Effector memory CD4-positive, alpha-beta T cell (primary cell): Measurements from ENCODE around the gene EVX2.

Source experiments
- DNase-seq, 3 donors: peaks; one replicate each; pipeline ENCODE4 v3.0.0-alpha.2; 2020
- H3K27ac ChIP-seq: 2 replicates; pipeline ENCODE4 v1.7.0; 2013; ENCODE audit warnings: mild to moderate bottlenecking, low read length, moderate library complexity; ENCODE audit not compliant: insufficient read depth, poor library complexity, severe bottlenecking
- H3K27me3 ChIP-seq: replicated peaks from 2 replicates; pipeline ENCODE4 v1.7.0; 2013; ENCODE audit warnings: mild to moderate bottlenecking, low read length; ENCODE audit not compliant: insufficient read depth, control insufficient read depth, poor library complexity, severe bottlenecking
- H3K36me3 ChIP-seq: 2 replicates; pipeline ENCODE4 v1.7.0; 2013; ENCODE audit warnings: mild to moderate bottlenecking, low read length, moderate library complexity; ENCODE audit not compliant: control insufficient read depth, insufficient read depth
- H3K4me1 ChIP-seq: 2 replicates; pipeline ENCODE4 v1.7.0; 2013; ENCODE audit warnings: low read length, mild to moderate bottlenecking; ENCODE audit not compliant: control insufficient read depth, insufficient read depth, poor library complexity, severe bottlenecking
- H3K4me3 ChIP-seq: 2 replicates; pipeline ENCODE4 v1.7.0; 2013; ENCODE audit warnings: low read length, low read depth, mild to moderate bottlenecking; ENCODE audit not compliant: insufficient read depth, poor library complexity, severe bottlenecking
- H3K9me3 ChIP-seq: 2 replicates; pipeline ENCODE4 v1.7.0; 2013; ENCODE audit warnings: mild to moderate bottlenecking, low read length, moderate library complexity; ENCODE audit not compliant: control insufficient read depth

The EVX2 gene

DNA sequence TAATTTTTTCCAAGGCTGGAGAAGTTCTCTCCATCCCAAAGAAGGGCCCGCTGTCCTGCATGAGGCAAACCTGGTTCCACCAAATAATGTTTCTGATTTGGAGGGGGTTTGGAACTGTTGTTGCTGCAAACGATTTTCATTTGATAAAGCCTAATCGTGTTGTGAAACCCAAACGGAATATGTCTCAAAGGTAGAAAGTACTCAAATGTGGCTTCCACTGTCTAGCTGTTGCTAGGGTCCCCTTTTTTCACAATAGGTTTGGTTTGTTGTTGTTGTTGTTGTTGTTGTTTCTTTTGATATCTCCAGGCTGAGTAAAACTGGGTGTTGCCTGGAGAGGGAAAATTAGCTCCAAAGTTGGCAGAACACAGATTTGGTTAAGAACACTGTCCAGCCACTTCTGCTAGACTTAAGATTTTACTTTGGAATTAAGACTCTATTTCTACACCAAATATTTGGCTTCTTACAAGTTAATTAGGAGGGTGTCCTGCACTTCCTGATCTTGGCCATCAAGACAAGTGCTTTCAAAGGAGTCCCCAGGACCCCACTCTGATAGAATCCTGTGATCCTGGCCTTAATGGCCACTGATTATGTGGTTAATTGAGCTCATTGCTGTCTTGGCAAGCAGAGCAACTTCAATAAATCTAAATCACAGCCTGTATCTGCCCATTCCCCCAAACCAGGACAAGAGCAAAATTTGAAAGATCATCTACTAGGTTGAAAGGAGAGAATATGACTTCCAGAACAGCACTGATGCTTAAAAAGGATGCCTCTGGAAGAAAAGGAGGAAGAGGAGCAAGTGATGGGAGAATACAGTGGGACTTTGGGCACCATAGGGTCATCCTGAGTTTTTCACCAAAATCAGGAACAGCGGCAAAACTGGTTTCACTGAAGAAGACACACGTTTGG lies 5.4 kb upstream of the EVX2 start:
- Histone ChIP-seq H3K9me3 (peaks cover 8% of the 10 kb centered on the region), H3K36me3 (no peaks in the 10 kb centered on the region), H3K4me1 (peaks cover 8% of the 10 kb centered on the region), H3K27ac (no peak overlapping the region), H3K27me3 (peaks cover 92% of the 10 kb centered on the region), H3K4me3 (no peak overlapping the region)
- no peak for DNase-seq

DNA sequence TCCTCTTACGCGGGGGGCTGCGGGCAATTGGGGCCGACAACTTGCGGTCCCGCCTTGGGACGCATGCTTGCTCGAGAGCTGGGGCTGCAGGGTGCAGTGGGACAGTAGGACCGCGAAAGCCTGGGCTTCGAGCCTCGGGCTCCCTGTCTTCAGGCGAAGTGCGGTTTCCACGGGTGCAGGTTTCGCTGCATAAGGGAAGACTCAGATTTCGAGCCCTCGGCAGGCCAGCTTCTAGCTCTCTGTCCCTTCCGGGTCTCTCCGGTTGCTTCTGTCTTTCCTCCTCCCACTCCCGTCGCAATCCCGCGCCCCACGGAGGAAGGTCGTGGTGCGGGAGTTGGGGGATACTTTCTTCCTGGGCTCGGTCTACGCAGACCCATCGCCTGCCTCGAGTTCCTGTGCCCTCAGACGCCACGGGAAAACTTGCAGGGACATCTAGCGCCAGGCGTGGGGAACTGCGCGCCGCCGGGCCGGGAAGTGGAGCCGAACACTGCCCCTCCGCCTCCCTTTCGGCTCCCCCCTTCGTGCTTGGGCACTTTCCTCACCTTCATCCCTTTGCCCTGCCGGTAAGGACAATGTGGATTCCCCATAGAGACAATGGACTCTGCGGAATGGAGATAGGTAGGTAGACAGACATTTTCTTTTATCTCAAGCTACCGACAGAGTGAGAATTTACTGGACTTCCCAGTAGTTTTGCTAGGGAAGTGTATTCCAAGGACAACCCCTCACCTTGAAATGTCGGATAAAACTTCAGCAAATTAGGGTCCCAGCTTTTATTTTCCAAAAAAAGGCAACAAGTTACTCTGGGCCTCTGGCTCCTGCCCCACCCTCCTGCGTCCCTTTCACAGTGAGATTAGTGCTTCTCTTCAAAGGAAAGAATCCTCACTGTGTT lies 4.5 kb upstream of the EVX2 start:
- DNase-seq = no peak
- Histone ChIP-seq H3K4me3 (no peak overlapping the region), H3K27ac (no peak overlapping the region), H3K4me1 (peaks cover 4% of the 10 kb centered on the region), H3K27me3 (peaks cover 92% of the 10 kb centered on the region), H3K9me3 (peaks cover 12% of the 10 kb centered on the region), H3K36me3 (no peaks in the 10 kb centered on the region)

GRCh38 chr2:176087330-176088047 lies 3.7 kb upstream of the EVX2 start:
- no peak overlapping the region for H3K4me3 ChIP-seq
- H3K27ac ChIP-seq = no peak overlapping the region
- H3K27me3 ChIP-seq = peaks cover 94% of the 10 kb centered on the region
- H3K4me1 ChIP-seq = no peaks in the 10 kb centered on the region
- peaks cover 12% of the 10 kb centered on the region for H3K9me3 ChIP-seq
- H3K36me3 ChIP-seq = no peaks in the 10 kb centered on the region
- DNase-seq = no peak

DNA sequence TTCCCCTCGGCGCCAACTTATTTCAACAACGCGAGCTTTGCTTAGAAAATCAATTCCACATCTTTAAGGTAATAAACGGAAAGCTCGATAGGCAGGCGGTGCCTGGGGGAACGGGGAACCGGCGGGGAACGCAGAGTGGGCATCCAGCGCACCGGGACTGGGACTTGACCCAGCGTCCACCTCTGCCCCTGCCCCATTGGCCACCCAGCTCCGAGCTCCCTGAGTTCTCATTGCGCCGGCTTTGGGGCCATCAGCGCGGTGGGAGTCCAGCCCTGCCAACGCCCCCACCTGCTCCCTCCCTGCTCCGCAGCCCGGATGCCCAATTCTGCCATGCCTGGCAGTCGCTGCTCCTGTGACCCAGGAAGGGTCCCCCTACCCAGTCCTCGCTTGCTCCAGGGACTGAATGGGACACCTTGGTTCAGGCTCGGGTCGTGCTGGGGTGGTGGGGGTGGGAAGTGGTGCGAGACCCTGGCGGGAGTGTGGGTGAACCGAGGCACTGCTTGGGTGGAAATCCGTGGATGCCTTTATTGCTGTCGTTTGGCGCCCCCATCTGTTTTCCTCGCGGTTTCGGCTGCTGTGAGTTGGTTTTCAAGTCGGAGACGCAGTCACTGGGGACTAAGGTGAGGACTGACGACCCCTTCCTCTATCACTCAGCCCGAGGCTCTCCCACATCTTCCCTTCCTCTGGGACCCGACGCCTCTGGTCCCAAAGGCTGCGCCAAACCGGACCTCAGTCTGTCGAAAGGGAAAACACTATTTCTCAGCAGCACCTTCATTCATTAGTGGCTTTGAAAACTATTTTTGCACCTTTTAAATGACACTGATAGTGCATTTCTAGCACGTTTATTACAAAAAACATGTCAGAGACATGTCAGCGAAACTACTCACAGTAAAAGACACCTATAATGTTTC lies 2.4 kb upstream of the EVX2 start:
- no peak for DNase-seq
- H3K9me3 ChIP-seq = peaks cover 22% of the 10 kb centered on the region
- H3K27me3 ChIP-seq = peaks cover 97% of the 10 kb centered on the region
- H3K27ac ChIP-seq = no peak overlapping the region
- H3K4me1 ChIP-seq = no peaks in the 10 kb centered on the region
- no peaks in the 10 kb centered on the region for H3K36me3 ChIP-seq
- no peak overlapping the region for H3K4me3 ChIP-seq

DNA sequence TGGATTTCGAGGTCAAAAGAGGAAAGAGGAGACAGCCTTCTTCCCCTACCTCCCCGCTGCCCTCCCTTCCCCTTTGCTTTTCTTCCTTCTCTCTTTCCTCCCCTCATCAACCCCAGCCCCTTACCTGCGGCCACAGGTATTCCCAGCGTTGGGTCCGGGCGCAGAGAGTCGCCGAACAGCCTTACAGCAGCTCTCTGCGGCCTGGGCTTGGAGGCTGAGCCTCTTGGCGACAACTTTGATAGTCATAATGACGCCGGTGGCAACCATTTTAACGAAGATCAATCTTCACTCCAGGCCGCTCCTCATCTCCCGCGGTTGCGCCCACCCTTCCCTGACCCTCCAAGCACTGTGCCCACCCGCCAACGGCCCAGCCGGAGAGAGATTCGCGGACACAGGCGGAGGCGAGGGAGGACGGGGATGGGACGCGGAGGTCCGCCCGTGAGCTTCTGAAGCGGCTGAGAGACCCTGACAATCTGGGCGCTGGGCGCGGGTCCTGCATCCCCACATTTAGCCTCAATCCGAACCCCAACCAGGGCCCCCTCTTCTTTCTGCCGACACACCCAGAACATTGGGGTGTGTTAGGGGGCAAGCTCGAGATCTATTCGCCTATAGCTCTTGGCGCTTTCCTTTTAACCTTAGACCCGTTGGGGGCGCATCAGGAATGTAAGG lies 1.5 kb upstream of the EVX2 start:
- Histone ChIP-seq H3K36me3 (no peaks in the 10 kb centered on the region), H3K4me1 (no peaks in the 10 kb centered on the region), H3K9me3 (peaks cover 25% of the 10 kb centered on the region)

GRCh38 chr2:176084611-176085119 lies 903 bp upstream of the EVX2 start:
- H3K36me3 ChIP-seq = no peaks in the 10 kb centered on the region
- no peaks in the 10 kb centered on the region for H3K4me1 ChIP-seq
- no peak overlapping the region for H3K4me3 ChIP-seq
- DNase-seq = no peak
- no peak overlapping the region for H3K27ac ChIP-seq
- peaks cover 25% of the 10 kb centered on the region for H3K9me3 ChIP-seq
- H3K27me3 ChIP-seq = peaks cover 92% of the 10 kb centered on the region

More for the DNA sequence above, 1.5 kb upstream of the EVX2 start:
- Histone ChIP-seq H3K27me3 (peaks cover 94% of the 10 kb centered on the region), H3K27ac (no peak overlapping the region), H3K4me3 (no peak overlapping the region)
- DNase-seq = no peak

DNA sequence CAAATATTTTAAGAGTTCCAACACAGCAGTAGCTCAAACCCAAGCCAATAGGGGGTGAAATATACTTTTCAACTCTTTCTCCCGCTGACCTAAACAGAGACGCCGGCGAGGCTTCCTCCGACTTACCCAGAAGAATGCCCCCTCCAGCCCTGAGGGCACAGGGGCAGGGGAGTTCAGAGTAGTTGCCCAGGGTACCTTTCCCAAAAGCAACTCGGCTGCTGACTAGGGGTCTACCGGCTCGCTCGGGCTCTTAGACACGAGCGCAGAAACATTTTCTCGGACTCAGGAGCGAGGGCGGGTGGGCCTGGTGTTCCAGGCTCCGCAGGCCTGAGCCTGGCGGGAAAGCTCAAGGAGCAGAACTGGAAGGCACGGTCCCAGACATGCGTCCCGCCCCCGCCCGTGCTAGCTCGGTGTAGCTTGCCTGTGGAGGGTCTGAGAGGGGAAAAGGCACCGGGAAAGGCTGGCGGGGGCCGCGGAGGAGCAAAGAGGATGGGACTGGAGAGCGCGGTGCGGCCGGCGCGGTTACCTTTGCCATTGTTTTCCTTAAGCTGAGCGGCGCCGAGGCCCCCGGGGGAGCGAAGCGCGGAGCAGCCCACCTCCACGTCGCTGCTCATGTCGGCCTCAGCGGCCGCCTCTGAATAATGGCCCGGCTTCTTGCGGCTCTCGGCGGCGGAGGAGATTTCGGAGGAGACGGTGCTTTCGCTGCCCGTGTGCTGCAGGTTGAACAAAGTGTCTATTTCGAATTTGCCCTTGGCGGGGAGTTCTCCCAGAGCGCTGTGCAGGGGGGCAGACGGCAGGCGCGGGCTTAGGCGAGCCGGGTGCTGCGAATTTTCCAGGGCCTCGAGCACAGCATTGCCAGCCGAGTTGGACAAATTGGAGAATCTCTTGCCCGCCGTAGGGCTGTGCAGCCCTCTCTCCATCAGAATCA lies 674 bp downstream of the EVX2 start:
- peaks cover 90% of the 10 kb centered on the region for H3K27me3 ChIP-seq
- peaks cover 25% of the 10 kb centered on the region for H3K9me3 ChIP-seq
- no peak overlapping the region for H3K4me3 ChIP-seq
- DNase-seq = no peak
- peaks cover 5% of the 10 kb centered on the region for H3K4me1 ChIP-seq
- no peak overlapping the region for H3K27ac ChIP-seq
- H3K36me3 ChIP-seq = no peaks in the 10 kb centered on the region

DNA sequence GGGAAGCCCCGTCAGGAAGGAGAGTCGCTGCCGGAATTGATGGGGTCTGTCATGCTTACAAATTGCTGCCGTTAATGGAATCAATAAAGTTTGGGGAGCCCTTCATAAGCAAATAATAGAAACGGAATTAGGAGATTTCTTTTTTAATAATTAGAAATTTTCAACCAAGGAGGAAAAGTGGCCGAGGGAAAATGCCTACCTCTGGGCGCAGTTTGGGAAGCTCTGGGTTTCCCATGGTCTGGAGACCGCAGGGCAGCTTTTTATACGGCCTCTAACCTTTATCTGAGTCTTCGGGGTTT lies 1.3 kb downstream of the EVX2 start:
- Histone ChIP-seq H3K4me3 (no peak overlapping the region), H3K27ac (no peak overlapping the region), H3K9me3 (peaks cover 25% of the 10 kb centered on the region), H3K4me1 (peaks cover 5% of the 10 kb centered on the region), H3K36me3 (no peaks in the 10 kb centered on the region), H3K27me3 (peaks cover 86% of the 10 kb centered on the region)
- no peak for DNase-seq
